AG20443 (cell line): Measurements from ENCODE around the gene ISCU.

Source experiments
- DNase-seq: peaks from one replicate; pipeline ENCODE4 v3.0.0; 2012; ENCODE audit warnings: low spot score, mixed read lengths

Gene ISCU

GRCh38 chr12:108562348-108563135 lies at the start of gene ISCU:
Gene ISCU (plus strand): TSS chr12:108562596. CDS start chr12:108562623, 27 bp downstream.
- peak; percentile 99 for DNase-seq

DNA sequence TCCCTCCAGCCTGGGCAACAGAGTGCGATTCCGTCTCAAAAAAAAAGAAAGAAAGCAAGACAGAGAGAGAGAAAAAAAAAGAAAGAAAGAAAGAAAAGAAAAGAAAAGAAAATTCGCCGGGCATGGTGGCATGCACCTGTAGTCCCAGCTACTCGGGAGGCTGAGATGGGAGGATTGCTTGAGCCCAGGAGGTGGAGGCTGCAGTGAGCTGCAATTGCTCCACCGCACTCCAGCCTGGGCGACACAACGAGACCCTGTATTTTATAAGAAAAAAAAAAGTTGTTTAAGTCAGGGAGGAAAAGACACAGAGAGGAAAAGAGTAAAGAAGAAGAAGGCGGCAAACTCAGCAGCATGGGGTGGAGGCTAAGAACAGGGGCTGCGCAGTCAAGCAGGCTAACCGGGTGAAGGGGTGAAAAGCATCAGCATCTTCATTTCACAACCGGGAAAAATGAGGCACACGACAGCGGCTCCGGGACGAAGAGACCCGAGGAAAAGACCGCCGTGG lies 47.9 kb upstream of the ISCU start:
- no peak for DNase-seq

GRCh38 chr12:108514973-108515814 lies 47.2 kb upstream of the ISCU start, which contains the start of gene FICD:
Gene FICD (plus strand): TSS chr12:108515277. CDS start chr12:108516973, 1,696 bp downstream.
- peak; percentile 98 for DNase-seq

- DNase-seq = no peak
These were observed 46.5 kb upstream of the ISCU start for GRCh38 chr12:108515916-108516315.

- DNase-seq = no peak
These were observed 45.7 kb upstream of the ISCU start for GRCh38 chr12:108516511-108517275.

DNA sequence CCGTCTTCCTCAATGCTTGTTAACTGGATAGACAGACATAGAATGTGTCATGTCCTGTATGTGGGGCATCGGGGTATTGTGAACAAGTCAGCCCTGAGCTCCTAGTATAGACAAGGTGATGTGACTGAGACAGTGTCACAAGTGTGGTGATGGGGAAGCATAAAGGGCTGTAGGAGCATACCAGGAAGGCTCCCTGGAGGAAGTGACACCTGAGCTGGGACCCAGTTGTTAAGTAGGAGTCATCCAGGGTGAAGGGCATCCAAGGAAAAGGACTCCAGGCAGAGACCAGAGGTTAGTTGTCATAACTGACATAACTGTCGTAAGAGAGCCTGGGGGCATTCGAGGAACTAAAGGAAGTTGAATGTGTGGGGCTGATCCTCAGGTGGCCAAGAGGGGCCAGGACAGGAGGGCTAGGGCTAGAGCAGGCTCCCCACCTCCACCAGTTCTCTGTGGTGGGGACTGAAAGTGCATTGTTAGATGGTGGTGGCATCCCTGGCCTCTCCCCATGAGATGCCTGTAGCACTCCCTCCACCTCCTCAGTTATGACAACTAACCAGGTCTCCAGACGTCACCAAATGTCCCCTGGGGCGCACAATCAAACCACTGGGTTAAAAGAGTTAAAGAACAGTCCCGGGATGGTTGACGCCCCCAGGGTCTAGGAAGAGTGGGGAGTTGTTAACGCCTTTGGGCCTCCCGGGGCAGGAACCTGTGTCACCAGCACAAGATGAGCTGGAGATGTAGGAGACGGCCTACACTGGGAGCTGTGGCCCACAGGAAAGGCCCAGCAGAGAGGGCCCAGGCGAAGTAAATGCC lies 44.9 kb upstream of the ISCU start:
- DNase-seq = no peak

- no peak for DNase-seq
These were observed 44.2 kb upstream of the ISCU start for GRCh38 chr12:108518101-108518715.

DNA sequence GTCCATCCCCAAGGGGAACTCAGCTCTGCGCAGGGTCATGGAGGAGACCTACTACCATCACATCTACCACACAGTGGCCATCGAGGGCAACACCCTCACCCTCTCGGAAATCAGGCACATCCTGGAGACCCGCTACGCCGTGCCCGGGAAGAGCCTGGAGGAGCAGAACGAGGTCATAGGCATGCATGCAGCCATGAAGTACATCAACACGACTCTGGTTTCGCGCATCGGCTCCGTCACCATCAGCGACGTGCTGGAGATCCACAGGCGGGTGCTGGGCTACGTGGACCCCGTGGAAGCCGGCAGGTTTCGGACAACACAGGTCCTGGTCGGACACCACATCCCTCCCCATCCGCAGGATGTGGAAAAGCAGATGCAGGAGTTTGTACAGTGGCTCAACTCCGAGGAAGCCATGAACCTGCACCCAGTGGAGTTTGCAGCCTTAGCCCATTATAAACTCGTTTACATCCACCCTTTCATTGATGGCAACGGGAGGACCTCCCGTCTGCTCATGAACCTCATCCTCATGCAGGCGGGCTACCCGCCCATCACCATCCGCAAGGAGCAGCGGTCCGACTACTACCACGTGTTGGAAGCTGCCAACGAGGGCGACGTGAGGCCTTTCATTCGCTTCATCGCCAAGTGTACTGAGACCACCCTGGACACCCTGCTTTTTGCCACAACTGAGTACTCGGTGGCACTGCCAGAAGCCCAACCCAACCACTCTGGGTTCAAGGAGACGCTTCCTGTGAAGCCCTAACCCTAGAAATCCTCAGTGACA lies 43.5 kb upstream of the ISCU start:
- DNase-seq = no peak

DNA sequence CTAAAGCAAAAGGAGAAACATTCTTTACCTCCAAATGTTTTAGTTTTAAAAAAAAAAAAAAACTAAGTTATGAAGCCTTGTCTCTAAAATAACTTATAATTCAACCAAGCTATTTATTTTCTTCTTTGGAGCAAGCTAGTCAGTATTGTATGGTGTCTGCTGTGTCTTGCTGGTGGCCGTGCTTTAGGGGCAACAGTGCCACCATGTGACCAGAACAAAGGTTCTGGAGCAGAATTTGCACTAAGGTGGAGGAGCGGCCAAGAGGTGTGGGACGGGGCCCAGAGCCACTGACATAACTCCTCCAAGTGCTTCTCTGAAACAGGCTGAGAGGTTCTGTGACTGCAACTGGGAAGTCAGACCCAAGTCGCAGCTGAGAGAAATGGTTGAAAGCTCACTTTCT lies 42.8 kb upstream of the ISCU start:
- no peak for DNase-seq

GRCh38 chr12:108523365-108523764 lies 39.0 kb upstream of the ISCU start:
- DNase-seq = no peak

- peak; percentile 69 for DNase-seq
These were observed 36.7 kb upstream of the ISCU start for GRCh38 chr12:108525681-108526080.

- peak; percentile 34 for DNase-seq
These were observed 35.8 kb upstream of the ISCU start for GRCh38 chr12:108526482-108527165.

GRCh38 chr12:108527166-108527496 lies 35.3 kb upstream of the ISCU start:
- no peak for DNase-seq

- no peak for DNase-seq
These were observed 32.2 kb upstream of the ISCU start for GRCh38 chr12:108530161-108530560.

DNA sequence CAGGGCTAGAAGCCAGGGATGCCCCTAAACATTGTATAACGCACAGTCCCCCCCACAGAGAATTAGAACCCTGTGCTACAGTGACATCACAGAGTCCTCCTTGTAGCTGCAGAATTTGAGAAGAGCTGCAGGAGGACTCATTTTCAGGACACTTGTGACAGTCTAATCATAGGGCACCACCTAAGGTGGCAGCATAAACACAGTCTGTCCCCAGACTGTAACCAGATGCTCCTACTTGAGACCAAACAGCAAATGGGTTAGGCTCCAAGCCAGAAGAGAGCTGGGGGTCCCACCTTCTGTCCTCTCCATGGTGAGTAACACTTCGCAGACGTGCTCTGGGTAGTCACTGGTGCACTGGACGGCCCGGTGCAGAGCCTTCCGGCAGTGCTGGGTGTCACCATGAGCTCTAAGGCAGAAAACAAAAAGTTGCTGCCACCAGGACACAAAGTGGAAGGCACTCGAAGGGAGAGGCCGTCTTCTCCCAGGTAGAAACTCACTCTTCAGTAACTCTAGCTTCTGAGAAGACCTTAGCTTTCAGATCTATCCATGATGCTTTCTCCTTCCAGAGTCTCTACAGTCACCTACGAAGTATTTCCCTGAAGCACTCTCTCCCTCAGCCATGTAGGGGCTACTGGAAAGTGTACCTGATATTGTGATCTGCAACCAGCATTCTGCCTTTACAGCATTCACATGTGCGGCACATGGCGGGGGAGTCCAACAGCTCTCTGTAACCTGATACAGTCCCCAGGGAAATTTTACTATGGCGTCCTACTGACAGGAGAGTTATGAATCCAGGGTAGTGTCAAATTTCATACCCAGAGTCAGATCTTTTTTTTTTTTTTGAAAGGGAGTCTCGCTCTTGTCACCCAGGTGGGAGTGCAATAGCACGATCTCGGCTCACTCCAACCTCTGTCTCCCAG lies 30.2 kb upstream of the ISCU start:
- no peak for DNase-seq

GRCh38 chr12:108538146-108538545 lies 24.2 kb upstream of the ISCU start:
- DNase-seq = no peak

GRCh38 chr12:108538616-108539195 lies 23.7 kb upstream of the ISCU start:
- no peak for DNase-seq

- DNase-seq = no peak
These were observed 20.1 kb upstream of the ISCU start for GRCh38 chr12:108542320-108542719.
